Measurements from ENCODE around the gene CAPN5.

The CAPN5 gene

GRCh38 chr11:77123591-77123990 is 56.8 kb downstream of the CAPN5 start:
- TF ChIP-seq CTCF (IDR thresholded peaks at IDR 0.05; ENCODE audit: low read depth, low read length) (no peak), EZH2phosphoT487 (IDR thresholded peaks at IDR 0.05; ENCODE audit: low read depth) (no peak)
- Histone ChIP-seq H3K9me3 (ENCODE audit: insufficient read depth, low read length) (no peaks in the 10 kb centered on the region), H3K4me3 (ENCODE audit: low read length) (no peak overlapping the region), H3K36me3 (replicated peaks; ENCODE audit: low read depth, low read length) (no peaks in the 10 kb centered on the region), H3K79me2 (ENCODE audit: low read length) (no peaks in the 10 kb centered on the region), H2AFZ (ENCODE audit: low read depth, low read length) (no peak overlapping the region), H3K27ac (ENCODE audit: low read length) (no peak overlapping the region), H3K9ac (ENCODE audit: low read length) (no peak overlapping the region), H3K4me1 (ENCODE audit: low read length) (peaks cover 15% of the 10 kb centered on the region), H3K27me3 (ENCODE audit: low read depth, low read length) (no peaks in the 10 kb centered on the region), H4K20me1 (ENCODE audit: insufficient read depth, low read length) (no peaks in the 10 kb centered on the region), H3K4me2 (ENCODE audit: low read length) (no peak overlapping the region)

GRCh38 chr11:77124041-77124440 is 57.3 kb downstream of the CAPN5 start:
- H3K9me3 ChIP-seq (ENCODE audit: insufficient read depth, low read length) = no peaks in the 10 kb centered on the region
- H3K79me2 ChIP-seq (ENCODE audit: low read length) = no peaks in the 10 kb centered on the region
- H4K20me1 ChIP-seq (ENCODE audit: insufficient read depth, low read length) = no peaks in the 10 kb centered on the region
- H3K36me3 ChIP-seq (replicated peaks; ENCODE audit: low read depth, low read length) = no peaks in the 10 kb centered on the region
- H3K4me2 ChIP-seq (ENCODE audit: low read length) = no peak overlapping the region
- no peak overlapping the region for H3K4me3 ChIP-seq (ENCODE audit: low read length)
- H2AFZ ChIP-seq (ENCODE audit: low read depth, low read length) = no peak overlapping the region
- H3K27me3 ChIP-seq (ENCODE audit: low read depth, low read length) = no peaks in the 10 kb centered on the region
- peaks cover 15% of the 10 kb centered on the region for H3K4me1 ChIP-seq (ENCODE audit: low read length)
- H3K27ac ChIP-seq (ENCODE audit: low read length) = no peak overlapping the region
- TF ChIP-seq CTCF (IDR thresholded peaks at IDR 0.05; ENCODE audit: low read depth, low read length) (no peak), EZH2phosphoT487 (IDR thresholded peaks at IDR 0.05; ENCODE audit: low read depth) (no peak)
- no peak overlapping the region for H3K9ac ChIP-seq (ENCODE audit: low read length)

GRCh38 chr11:77124488-77124887 is 57.7 kb downstream of the CAPN5 start:
- TF ChIP-seq CTCF (IDR thresholded peaks at IDR 0.05; ENCODE audit: low read depth, low read length) (no peak), EZH2phosphoT487 (IDR thresholded peaks at IDR 0.05; ENCODE audit: low read depth) (no peak)
- H3K4me3 ChIP-seq (ENCODE audit: low read length) = no peak overlapping the region

GRCh38 chr11:77125191-77125590 is 58.4 kb downstream of the CAPN5 start:
- no peak for TF ChIP-seq CTCF (IDR thresholded peaks at IDR 0.05; ENCODE audit: low read depth, low read length)
- TF ChIP-seq EZH2phosphoT487 (IDR thresholded peaks at IDR 0.05; ENCODE audit: low read depth) = no peak
- H3K4me1 ChIP-seq (ENCODE audit: low read length) = peaks cover 15% of the 10 kb centered on the region
- H3K4me2 ChIP-seq (ENCODE audit: low read length) = no peak overlapping the region

More at GRCh38 chr11:77124488-77124887, 57.7 kb downstream of the CAPN5 start:
- peaks cover 15% of the 10 kb centered on the region for H3K4me1 ChIP-seq (ENCODE audit: low read length)
- no peaks in the 10 kb centered on the region for H3K79me2 ChIP-seq (ENCODE audit: low read length)
- H3K36me3 ChIP-seq (replicated peaks; ENCODE audit: low read depth, low read length) = no peaks in the 10 kb centered on the region
- H3K9ac ChIP-seq (ENCODE audit: low read length) = no peak overlapping the region
- no peaks in the 10 kb centered on the region for H4K20me1 ChIP-seq (ENCODE audit: insufficient read depth, low read length)
- no peaks in the 10 kb centered on the region for H3K27me3 ChIP-seq (ENCODE audit: low read depth, low read length)
- H3K27ac ChIP-seq (ENCODE audit: low read length) = no peak overlapping the region
- no peak overlapping the region for H2AFZ ChIP-seq (ENCODE audit: low read depth, low read length)
- H3K9me3 ChIP-seq (ENCODE audit: insufficient read depth, low read length) = no peaks in the 10 kb centered on the region
- no peak overlapping the region for H3K4me2 ChIP-seq (ENCODE audit: low read length)

More at GRCh38 chr11:77125191-77125590, 58.4 kb downstream of the CAPN5 start:
- H3K36me3 ChIP-seq (replicated peaks; ENCODE audit: low read depth, low read length) = no peaks in the 10 kb centered on the region
- H3K27ac ChIP-seq (ENCODE audit: low read length) = no peak overlapping the region
- H2AFZ ChIP-seq (ENCODE audit: low read depth, low read length) = no peak overlapping the region
- no peaks in the 10 kb centered on the region for H3K9me3 ChIP-seq (ENCODE audit: insufficient read depth, low read length)
- H3K4me3 ChIP-seq (ENCODE audit: low read length) = no peak overlapping the region
- no peaks in the 10 kb centered on the region for H3K27me3 ChIP-seq (ENCODE audit: low read depth, low read length)
- no peaks in the 10 kb centered on the region for H4K20me1 ChIP-seq (ENCODE audit: insufficient read depth, low read length)
- H3K79me2 ChIP-seq (ENCODE audit: low read length) = no peaks in the 10 kb centered on the region
- H3K9ac ChIP-seq (ENCODE audit: low read length) = no peak overlapping the region

Data from OCI-LY3 (cell line).